Activated CD4-positive, alpha-beta T cell treated with anti-CD3 and anti-CD28 coated beads for 24 hours (primary cell): Measurements from ENCODE around the gene NAA50.

Experiments
- DNase-seq, 2 donors: peaks; one replicate each; pipeline ENCODE4 v3.0.0-alpha.2; 2020; ENCODE audit warnings: low read depth in 2 of 2

NAA50 gene

DNA sequence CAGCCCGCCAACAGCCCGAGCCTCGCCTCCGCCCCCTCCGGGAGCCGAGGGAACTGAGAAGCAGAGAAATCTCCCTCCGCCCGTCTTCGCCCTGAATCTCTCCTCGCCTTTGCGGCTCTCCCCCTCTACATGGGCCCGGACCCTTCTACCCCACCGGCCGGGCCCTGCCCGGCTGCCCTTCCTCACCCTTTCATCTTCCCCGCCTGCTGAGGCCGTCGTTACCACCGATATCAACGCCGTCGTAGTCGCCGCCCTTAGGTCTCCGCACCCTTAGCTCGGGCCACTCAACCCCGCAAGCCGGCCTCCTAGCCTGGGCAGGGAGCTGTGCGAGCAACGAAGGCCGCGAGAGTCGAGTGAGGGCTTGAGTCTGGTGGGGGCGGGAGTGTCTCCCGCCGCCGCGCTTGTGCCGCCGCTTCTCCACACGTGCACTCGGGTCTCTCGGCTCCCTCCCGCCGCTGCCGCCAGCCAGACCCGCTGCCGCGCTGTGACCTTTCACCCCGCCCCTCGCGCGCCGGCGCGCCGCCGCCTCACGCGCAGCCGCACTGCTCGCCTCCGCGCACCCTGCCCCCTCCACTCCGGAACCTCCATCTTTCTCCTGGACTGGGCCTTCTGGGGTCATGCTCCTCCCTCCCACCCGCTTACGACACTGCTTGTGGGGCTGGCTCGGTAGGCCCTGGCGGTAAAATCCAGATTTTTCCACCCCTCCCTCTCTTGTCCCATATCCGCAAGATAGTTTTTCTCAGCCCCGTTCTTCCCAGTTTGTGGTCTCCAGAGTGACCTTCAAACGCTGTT, at the start of gene NAA50:
Gene NAA50, minus strand, starts transcription at position 494 of the 792 bp plus-strand sequence. Its CDS starts 300 bp downstream, at position 194.
- peak; percentile 88 to 93 for DNase-seq

- DNase-seq, result no peak
These were observed 49.6 kb upstream of the NAA50 start for GRCh38 chr3:113795693-113796092.

GRCh38 chr3:113794526-113794925, 48.5 kb upstream of the NAA50 start:
- DNase-seq, result no peak

DNA sequence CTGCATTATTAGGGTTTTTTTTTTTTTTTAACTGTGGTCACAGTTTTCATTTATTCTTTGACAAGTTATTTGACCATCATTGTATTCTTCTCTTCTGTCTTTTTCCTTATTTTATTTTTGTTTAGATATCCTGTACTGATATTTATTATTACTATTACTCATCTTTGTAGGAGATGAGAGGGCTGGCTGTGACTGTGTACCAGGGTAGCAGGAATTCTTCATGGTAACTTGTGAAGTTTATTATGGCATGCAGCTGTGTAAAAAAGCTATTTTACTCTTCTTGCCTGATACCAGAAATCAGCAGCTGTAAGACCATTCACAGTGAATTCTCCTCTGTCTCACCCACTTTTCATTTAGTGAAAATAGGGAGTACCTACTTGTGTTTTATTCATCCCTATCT, 45.3 kb upstream of the NAA50 start:
- no peak for DNase-seq

- DNase-seq, result no peak
These were observed 37.9 kb upstream of the NAA50 start for GRCh38 chr3:113783980-113784379.

GRCh38 chr3:113783463-113783862, 37.4 kb upstream of the NAA50 start:
- DNase-seq, result no peak

- DNase-seq, result no peak
These were observed 30.5 kb upstream of the NAA50 start for GRCh38 chr3:113776564-113776963.

DNA sequence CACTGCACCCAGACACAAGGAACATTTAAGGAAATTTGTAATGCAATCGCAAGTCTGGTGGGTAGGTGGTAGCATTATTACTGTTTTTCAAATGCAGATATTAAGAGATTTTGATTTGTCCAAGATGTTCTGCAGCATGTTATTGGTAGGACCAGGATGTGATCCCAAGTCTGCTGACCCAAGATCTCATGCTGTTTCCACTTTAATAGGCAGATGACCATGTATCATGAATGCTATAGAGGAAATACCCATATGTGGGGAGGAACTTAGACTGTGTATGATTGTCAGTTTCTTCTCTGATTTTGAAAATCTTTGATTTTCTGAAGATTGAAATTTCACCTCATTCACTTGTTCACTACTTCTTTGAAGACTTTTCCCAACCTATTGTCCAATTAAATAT, 29.5 kb upstream of the NAA50 start:
- DNase-seq, result no peak

- no peak for DNase-seq
These were observed 27.3 kb upstream of the NAA50 start for GRCh38 chr3:113773381-113773780.

DNA sequence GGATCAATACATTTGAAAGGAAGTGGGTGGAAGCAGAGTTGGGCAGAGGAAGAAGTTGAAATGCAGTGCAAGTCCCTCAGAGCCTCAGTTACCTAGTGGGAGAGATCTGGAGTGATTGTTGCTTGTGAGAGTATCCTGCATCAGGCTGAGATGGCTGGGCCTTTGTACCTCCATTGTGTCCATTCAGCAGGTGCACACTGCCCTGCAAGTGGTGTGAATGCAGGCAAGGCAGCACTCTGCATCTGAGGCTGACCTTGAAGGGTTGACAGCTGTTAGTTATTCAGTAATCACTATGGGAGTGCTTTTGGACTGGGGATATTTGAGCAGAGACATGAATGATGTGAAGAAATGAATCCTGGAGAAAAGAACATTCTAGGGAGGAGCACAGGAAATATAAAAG, 25.9 kb upstream of the NAA50 start:
- no peak for DNase-seq

DNA sequence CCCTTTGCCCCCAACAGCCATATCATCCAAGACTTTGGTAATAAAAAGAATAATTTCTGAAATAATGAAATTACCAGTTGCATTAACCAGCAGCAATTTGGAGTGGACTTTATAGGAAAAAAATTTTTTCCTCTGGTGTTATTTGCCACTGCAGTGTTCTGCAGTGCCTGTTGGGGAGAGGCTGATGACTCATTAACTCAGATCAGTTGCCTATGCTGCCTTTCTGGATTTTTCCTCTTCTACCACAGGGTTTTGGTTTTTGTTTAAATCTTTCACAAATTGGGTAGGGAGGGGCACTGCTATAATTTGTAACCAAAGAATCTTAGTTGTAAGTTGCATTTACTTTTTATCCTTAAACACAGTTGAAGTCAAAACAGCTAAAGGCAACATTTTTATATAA, 23.5 kb upstream of the NAA50 start:
- DNase-seq, result no peak

- DNase-seq, result no peak
These were observed 18.6 kb upstream of the NAA50 start for GRCh38 chr3:113764698-113765097.

DNA sequence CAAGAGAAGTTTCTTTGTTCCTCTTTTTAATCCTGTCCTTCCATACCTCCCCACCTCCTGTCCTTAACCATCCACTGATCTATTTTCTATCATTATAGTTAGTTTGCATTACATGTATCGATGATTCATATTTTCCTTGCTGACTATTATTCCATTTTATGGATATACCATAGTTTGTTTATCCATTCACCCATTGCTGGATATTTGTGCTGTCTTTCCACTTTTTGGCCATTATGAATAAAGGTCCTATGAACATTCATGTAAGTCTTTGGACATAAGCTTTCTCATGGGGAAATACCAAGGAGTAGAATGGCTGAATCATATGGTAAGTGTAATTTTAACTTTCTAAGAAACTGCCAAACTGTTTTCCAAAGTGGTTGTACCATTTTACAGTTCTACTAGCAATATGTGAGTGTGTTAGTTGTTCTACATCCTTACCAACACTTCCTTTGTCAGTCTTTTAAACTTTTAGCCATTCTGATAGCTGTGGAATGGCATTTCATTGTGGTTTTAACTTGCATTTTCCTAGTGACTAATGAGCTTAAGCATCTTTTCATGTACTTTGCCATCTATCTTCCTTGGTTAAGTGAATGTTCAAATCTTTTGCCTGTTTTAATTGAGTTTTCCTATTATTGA, 12.5 kb upstream of the NAA50 start:
- no peak for DNase-seq

DNA sequence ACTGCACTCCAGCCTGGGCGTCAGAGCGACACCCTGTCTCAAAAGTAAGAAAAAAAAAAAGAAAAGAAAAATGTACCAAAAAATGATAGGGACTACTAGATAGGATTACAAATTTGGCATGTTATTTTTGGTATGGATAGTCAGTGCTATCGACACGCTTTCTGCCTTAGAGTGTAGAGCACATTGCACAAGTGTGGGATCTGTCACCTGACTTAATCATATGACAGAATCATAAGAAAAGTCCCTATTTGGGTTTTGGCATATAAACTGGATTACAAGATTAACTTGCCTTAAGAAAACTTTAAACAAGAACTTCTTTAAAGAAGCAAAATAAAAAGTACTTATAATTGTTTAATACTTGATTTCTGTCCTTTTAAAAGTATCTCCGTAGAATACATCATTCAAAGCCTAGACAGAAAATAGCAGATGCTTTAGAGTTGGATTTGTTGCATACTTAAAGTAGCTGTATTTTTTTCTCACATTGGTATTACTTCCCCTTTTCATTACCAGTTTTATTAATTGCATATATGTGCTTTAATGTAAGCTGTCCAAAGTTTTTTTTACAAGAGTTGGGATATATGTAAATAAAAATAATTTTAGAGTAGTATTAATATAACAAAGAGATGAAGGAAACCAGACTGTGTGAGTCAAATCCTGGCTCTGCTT, 8.6 kb upstream of the NAA50 start:
- no peak for DNase-seq

DNA sequence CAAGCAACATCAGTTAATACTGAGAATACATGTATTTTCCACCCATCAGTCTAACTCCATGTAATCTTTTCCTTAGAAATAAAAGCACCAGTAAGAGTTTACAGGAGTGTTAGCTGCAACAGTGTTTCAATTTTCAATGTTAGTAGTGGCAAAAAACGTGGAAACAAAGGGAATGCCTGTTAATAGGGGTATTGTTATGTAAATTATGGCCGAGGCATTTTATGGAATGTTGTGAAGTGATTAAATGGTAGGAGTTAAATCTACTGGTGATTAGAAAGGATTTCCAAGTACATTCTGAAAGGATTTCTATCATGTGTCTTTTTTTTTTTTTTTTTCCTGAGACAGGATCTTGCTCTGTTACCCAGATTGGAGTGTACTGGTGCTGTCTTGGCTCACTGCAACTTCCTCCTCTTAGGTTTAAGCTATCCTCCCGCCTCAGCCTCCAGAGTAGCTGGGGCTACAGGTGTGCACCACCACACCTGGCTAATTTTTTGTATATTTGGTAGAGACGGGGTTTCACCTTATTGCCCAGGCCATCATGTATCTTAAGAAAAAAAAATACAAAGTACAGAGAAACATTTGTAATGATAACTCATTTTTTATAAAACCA, 7.4 kb upstream of the NAA50 start:
- no peak for DNase-seq

DNA sequence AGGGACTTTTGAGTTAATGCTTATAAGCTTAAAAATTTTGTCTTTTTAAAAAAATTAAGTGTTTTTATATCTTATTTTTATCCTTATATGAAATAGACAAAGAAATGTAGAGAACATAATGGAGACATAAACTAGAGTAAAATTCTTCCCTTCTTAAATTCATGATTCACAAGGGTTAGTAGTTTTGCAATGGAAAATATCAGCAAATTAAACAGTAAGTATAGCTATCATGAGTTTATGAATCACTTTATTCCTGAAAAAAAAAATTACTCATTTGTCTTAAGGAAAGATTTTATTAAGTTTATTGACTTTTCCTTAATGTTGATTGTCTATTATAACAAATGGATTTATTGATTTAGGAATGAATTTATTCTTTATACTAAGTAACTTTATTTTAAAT, 5.1 kb upstream of the NAA50 start:
- DNase-seq, result no peak

DNA sequence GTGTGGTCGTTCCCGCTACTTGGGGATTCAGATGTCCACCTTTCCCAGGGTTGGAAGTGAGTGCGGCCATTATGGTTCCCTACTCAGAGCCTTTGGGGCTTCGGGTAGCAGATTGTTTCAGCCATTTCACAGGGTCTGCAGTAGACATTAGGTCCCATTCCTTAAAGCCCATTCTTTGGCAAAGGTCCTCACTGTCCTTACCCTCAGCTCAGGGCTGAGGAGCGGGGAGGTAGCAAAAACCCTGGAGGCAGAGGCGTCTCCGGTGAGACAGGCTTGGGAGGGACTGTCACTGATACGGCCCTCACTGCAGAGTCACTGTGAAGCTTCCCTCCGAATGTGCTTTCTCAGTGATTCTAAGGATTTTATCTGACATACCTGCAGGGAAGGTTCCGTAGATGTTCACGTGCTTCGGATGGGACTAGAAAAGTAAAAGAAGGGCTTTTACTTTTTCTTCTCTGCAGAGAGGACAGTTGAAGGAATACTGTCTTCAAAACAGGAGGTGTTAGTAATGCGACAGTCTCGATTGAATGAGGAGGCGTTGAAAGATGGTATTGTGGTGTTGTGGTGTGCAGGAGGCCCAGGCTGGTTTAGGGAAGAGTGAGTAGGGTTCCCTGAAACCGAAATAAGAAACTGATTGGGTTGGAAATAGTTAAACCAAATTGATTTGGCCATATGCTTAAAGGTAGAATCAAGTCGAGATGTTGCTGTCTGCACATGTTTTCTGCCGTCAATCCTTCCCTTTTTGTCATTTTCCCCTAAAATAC, 1.4 kb upstream of the NAA50 start:
- DNase-seq, result peak in 1 of 2 donors; percentile 33

DNA sequence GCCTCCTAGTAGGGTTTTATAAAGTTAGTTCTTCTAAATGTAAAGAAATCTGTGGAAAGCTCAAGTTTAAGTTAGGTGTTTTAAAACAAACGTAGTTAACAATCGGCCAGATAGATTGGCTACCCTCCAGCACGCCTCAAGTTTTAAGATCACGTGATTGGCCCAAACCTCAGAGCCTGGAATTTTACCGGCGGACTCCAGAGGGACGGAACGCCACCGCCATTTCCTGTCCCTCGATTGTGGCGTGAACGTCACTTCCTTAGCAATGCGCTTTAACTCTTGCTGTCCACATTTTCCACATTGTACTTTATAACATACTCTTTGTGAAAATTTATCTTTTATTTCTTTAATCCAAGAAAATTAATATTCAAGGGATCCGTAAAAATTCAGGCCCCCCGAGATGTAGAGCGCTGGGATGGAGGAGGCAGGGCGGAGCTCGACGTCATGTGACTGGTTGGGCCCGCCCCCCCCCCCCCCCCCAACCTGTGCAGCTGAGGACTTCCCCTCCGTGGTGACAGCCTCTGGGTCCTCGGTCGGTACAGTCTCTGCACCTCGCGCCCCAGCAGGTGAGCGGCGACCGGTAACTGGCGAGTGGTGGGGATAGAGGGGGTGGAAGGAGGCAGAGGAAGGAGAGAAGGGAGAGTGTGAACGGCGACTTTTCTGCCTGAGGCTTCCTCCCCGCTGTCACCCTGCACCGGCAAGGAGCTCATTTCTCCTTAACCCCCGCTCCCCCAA, 666 bp upstream of the NAA50 start, which contains the start of gene ATP6V1A:
Gene ATP6V1A, plus strand, starts transcription at position 488 of the 735 bp plus-strand sequence. CDS start 31,719 bp downstream, outside the sequence.
- DNase-seq, result peak; percentile 63 to 72

- DNase-seq, result peak; percentile 43 to 68
These were observed 901 bp downstream of the NAA50 start for GRCh38 chr3:113744941-113745755.
